HG03342 (cell line): ENCODE data around the gene LYPLA2.
"Not testable (repeated sequence)": the region's sequence is repeated elsewhere in the genome, so short reads cannot be mapped to it uniquely, and the experiment has no call there.

Source experiments
- ATAC-seq: cut with Tn5 transposase; IDR thresholded peaks from one replicate; pipeline ENCODE4 v1.9.1; 2021; ENCODE audit warnings: mild to moderate bottlenecking, moderate library complexity; ENCODE audit not compliant: unreplicated experiment

The LYPLA2 gene

GRCh38 chr1:23799570-23800399 is 8.8 kb downstream of the LYPLA2 start:
- ATAC-seq = no peak

- ATAC-seq = peak; percentile 75
Measured at GRCh38 chr1:23800400-23801337, 9.7 kb downstream of the LYPLA2 start, which contains the start of gene GALE. Gene GALE, minus strand, starts transcription at chr1:23800754. Its CDS starts 1,747 bp downstream, at chr1:23799007.

GRCh38 chr1:23801338-23801748 is 10.4 kb downstream of the LYPLA2 start:
- ATAC-seq = no peak

GRCh38 chr1:23801876-23802275 is 10.9 kb downstream of the LYPLA2 start:
- no peak for ATAC-seq

GRCh38 chr1:23802809-23803342 is 11.9 kb downstream of the LYPLA2 start:
- not testable (repeated sequence) for ATAC-seq

GRCh38 chr1:23803674-23804073 is 12.7 kb downstream of the LYPLA2 start:
- no peak for ATAC-seq

GRCh38 chr1:23804183-23804835 is 13.4 kb downstream of the LYPLA2 start:
- no peak for ATAC-seq

- no peak for ATAC-seq
Measured at GRCh38 chr1:23805025-23805424, 14.1 kb downstream of the LYPLA2 start.

GRCh38 chr1:23806280-23806679 is 15.3 kb downstream of the LYPLA2 start:
- no peak for ATAC-seq

- no peak for ATAC-seq
Measured at GRCh38 chr1:23807453-23807852, 16.5 kb downstream of the LYPLA2 start.

GRCh38 chr1:23809751-23810171 is 18.8 kb downstream of the LYPLA2 start:
- ATAC-seq = peak; percentile 61

GRCh38 chr1:23810818-23811540 is 20.0 kb downstream of the LYPLA2 start:
- ATAC-seq = no peak

GRCh38 chr1:23814016-23814415 is 23.1 kb downstream of the LYPLA2 start:
- no peak for ATAC-seq

- ATAC-seq = no peak
Measured at GRCh38 chr1:23816361-23816760, 25.4 kb downstream of the LYPLA2 start.

- no peak for ATAC-seq
Measured at GRCh38 chr1:23816906-23817305, 26.0 kb downstream of the LYPLA2 start.

- ATAC-seq = no peak
Measured at GRCh38 chr1:23817633-23818032, 26.7 kb downstream of the LYPLA2 start.

- ATAC-seq = no peak
Measured at GRCh38 chr1:23823767-23824166, 32.8 kb downstream of the LYPLA2 start.

- ATAC-seq = no peak
Measured at GRCh38 chr1:23824711-23825075, 33.7 kb downstream of the LYPLA2 start.

- peak; percentile 82 for ATAC-seq
Measured at GRCh38 chr1:23825076-23825761, 34.3 kb downstream of the LYPLA2 start, which contains the start of gene HMGCL. Gene HMGCL, minus strand, starts transcription at chr1:23825429. Its CDS starts 14 bp downstream, at chr1:23825415.
